Uterus (tissue), 2 donors: Measurements from ENCODE around the gene PHF24.

Experiments
- POLR2A ChIP-seq, 2 donors: fragments of 450-650 bp; IDR thresholded peaks; one replicate each; pipeline ENCODE4 v1.6.1; 2016; ENCODE audit warnings: antibody characterized with exemption in 2 of 2, mild to moderate bottlenecking in 1 of 2, moderate library complexity in 1 of 2
- TF ChIP-seq, protein P1 (sequence below), 4 experiments: fragments of 200-600 bp in 2 of 4; fragments of 450-650 bp in 2 of 4; sonication (generic) in 2 of 4; IDR thresholded peaks; one replicate each; pipeline ENCODE4 v1.5.1; 2016 to 2019; ENCODE audit warnings: antibody characterized with exemption in 4 of 4, mild to moderate bottlenecking in 2 of 4, moderate library complexity in 1 of 4

DNA sequence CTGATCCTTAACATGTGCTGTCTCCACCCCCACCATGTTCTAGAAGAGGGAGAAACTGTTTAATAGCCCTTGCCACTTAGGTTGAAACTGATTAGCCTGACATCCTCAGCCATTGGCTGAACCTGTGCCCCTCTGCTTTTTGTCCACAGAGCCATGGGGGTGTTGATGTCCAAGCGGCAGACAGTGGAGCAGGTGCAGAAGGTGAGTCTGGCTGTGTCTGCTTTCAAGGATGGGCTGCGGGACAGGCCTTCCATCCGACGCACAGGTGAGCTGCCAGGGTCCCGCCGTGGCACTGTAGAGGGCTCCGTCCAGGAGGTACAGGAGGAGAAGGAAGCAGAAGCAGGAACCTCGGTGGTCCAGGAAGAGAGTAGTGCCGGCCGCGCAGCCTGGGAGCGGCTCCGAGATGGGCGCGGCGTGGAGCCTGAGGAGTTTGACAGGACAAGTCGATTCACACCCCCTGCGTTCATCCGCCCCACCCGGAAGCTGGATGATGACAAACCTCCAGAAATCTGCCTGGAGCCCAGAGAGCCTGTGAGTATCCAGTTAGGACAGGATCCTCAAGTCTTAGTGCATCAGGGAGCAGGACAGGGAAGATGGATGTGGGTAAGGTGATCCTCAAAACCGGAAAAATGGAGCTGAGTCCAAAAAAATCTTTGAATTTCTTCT, 13.2 kb downstream of the PHF24 start:
- TF ChIP-seq, protein P1, sequence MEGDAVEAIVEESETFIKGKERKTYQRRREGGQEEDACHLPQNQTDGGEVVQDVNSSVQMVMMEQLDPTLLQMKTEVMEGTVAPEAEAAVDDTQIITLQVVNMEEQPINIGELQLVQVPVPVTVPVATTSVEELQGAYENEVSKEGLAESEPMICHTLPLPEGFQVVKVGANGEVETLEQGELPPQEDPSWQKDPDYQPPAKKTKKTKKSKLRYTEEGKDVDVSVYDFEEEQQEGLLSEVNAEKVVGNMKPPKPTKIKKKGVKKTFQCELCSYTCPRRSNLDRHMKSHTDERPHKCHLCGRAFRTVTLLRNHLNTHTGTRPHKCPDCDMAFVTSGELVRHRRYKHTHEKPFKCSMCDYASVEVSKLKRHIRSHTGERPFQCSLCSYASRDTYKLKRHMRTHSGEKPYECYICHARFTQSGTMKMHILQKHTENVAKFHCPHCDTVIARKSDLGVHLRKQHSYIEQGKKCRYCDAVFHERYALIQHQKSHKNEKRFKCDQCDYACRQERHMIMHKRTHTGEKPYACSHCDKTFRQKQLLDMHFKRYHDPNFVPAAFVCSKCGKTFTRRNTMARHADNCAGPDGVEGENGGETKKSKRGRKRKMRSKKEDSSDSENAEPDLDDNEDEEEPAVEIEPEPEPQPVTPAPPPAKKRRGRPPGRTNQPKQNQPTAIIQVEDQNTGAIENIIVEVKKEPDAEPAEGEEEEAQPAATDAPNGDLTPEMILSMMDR (IDR thresholded peaks at IDR 0.05): no peak
- TF ChIP-seq POLR2A (IDR thresholded peaks at IDR 0.05): no peak
